Measurements from ENCODE around the gene AMER1. TPM values are rescaled to one million over a fixed set of nuclear protein-coding genes. Genes with fewer than 3 reads are reported as not detected.

Gene AMER1
- total and polyA plus RNA-seq, 2 of the 4 experiments (the other 2 are of a cell fraction): 1.3 to 2.2 TPM

GRCh38 chrX:64192673-64193072 lies 12.8 kb downstream of the AMER1 start:
- Histone ChIP-seq H3K36me3 (ENCODE audit: control insufficient read depth, insufficient read depth, low read length) (peaks cover 12% of the 10 kb centered on the region), H3K9me1 (ENCODE audit: insufficient read depth, low read length) (no peaks in the 10 kb centered on the region), H3K18ac (ENCODE audit: low read depth, low read length) (no peak overlapping the region), H4K5ac (ENCODE audit: low read depth, low read length) (no peak overlapping the region), H3K4me1 (ENCODE audit: control insufficient read depth, insufficient read depth, low read length) (no peaks in the 10 kb centered on the region), H2BK15ac (ENCODE audit: low read depth, low read length) (no peak overlapping the region), H3K27me3 (ENCODE audit: control insufficient read depth, insufficient read depth, low read length) (no peaks in the 10 kb centered on the region), H3K4me3 (ENCODE audit: insufficient read depth, low read depth, low read length) (no peak overlapping the region), H4K20me1 (ENCODE audit: insufficient read depth, low read length) (no peaks in the 10 kb centered on the region), H3K4me2 (ENCODE audit: low read depth, low read length) (no peak overlapping the region), H2BK120ac (ENCODE audit: low read depth, low read length) (no peak overlapping the region), H4K91ac (ENCODE audit: insufficient read depth, low read depth, low read length) (no peak overlapping the region), H2AK9ac (replicated peaks; ENCODE audit: low read depth, low read length, poor library complexity) (no peak overlapping the region), H2BK5ac (ENCODE audit: low read depth, low read length, poor library complexity, severe bottlenecking) (no peak overlapping the region), H3K4ac (ENCODE audit: low read depth, low read length) (no peak overlapping the region), H2AFZ (replicated peaks; ENCODE audit: low read length, poor library complexity) (no peak overlapping the region), H3K79me1 (ENCODE audit: low read depth in 1 of 2, low read length in 2 of 2) (no peaks in the 10 kb centered on the region), H3K9ac (ENCODE audit: low read depth, low read length) (no peak overlapping the region), H4K8ac (ENCODE audit: low read depth in 2 of 2, low read length in 2 of 2) (no peak overlapping the region), H3K27ac (ENCODE audit: insufficient read depth, low read length) (no peak overlapping the region), H3K56ac (ENCODE audit: extremely low read depth, insufficient read depth, low read length) (no peak overlapping the region), H2AK5ac (ENCODE audit: low read depth, low read length) (no peak overlapping the region), H3K14ac (replicated peaks; ENCODE audit: low read depth, low read length) (no peak overlapping the region), H2BK20ac (ENCODE audit: low read depth, low read length) (no peak overlapping the region), H3K23ac (ENCODE audit: low read depth, low read length) (no peak overlapping the region), H3K9me3 (ENCODE audit: control insufficient read depth, insufficient read depth, low read length) (peaks cover 1% of the 10 kb centered on the region; the same call in 1 of the 2 replicates)
- dilution Hi-C loops (cut with HindIII; ENCODE audit: low sequenced_read_pairs, unreplicated experiment) (no loop called here), in situ Hi-C loops (cut with MboI; ENCODE audit: low sequenced_read_pairs) (no loop called here), intact Hi-C loops (cut with micrococcal nuclease) (no loop called here)
- BruUV-seq (replicated peaks): no TSS peak
- no peak for ATAC-seq (ENCODE audit: low read depth)
- no peak for TF ChIP-seq USF2 (IDR thresholded peaks at IDR 0.05; ENCODE audit: low read depth, low read length)
- CTCF ChIA-PET: no interaction called here
- WGBS, 2 experiments (ENCODE audit: extremely low coverage in 2 of 2, insufficient read length in 1 of 2): 80% methylated on average over 4 of the region's 5 CpGs; no CpG with 5 or more reads in 1 of the 2 experiments
- POLR2A ChIA-PET (ENCODE audit: unreplicated experiment): interaction anchor here (0.8 kb wide), 1 partner anchor 10 kb away, joined by 3 read pairs; no protein-coding TSS in a partner anchor
- no peak for DNase-seq

All from IMR-90 (cell line).